ENCODE measurements around the gene BRINP3.
A peak's percentile ranks its signal among the peaks of the same experiment; 100 is the strongest.

The BRINP3 gene

DNA sequence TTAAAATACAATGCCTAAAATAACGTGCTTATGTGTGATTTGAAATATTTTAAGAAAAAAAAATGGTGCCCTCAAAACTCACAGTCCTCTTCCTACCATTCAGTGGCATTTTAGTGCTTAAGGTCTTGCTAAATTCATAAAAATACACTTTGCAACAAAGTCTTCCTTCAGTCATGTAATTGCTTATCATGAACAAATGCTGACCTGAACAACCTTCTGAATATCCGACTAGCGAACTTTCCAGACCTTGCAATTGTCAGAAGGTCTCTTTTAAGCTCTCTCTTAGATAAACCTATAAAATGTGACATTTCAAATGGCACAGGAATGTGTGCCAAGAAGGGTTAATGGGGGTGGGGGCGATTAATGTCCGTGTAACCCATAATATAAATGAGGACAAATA is 858 bp downstream of the BRINP3 start:
- Histone ChIP-seq H3K9me3 (replicated peaks; ENCODE audit: low read length) (no peaks in the 10 kb centered on the region), H3K36me3 (ENCODE audit: insufficient read depth, low read length) (no peaks in the 10 kb centered on the region), H3K27me3 (ENCODE audit: control insufficient read depth, insufficient read depth, low read length) (peaks cover 57% of the 10 kb centered on the region), H3K9ac (ENCODE audit: low read depth, low read length) (no peak overlapping the region), H3K4me1 (ENCODE audit: control insufficient read depth, insufficient read depth, low read length) (peaks cover 10% of the 10 kb centered on the region), H3K4me2 (ENCODE audit: low read length) (no peak overlapping the region), H3K4me3 (ENCODE audit: low read length) (no peak overlapping the region)

DNA sequence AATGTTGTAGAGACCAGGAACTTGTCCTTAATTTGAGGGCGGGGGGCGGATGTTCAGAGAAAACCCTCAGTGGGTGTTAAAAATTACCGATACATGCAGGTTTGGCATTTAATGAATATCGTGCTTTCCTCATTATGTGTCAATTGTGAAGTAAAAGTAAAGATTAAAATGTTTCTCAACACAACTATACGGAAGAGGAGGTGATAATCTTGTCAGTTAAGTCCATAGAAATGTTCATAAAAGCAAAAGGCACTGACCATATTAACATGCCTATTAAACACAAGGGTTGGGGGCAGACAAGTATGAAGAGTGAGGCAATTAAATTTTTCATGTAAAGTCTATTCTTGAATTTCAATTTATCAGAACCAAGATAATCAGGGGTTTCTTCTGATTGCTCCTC is 1.3 kb downstream of the BRINP3 start:
- H3K9me3 ChIP-seq (replicated peaks; ENCODE audit: low read length) = no peaks in the 10 kb centered on the region
- H3K4me1 ChIP-seq (ENCODE audit: control insufficient read depth, insufficient read depth, low read length) = peaks cover 10% of the 10 kb centered on the region
- no peak overlapping the region for H3K9ac ChIP-seq (ENCODE audit: low read depth, low read length)
- no peak overlapping the region for H3K4me3 ChIP-seq (ENCODE audit: low read length)
- no peaks in the 10 kb centered on the region for H3K36me3 ChIP-seq (ENCODE audit: insufficient read depth, low read length)
- H3K27me3 ChIP-seq (ENCODE audit: control insufficient read depth, insufficient read depth, low read length) = peaks cover 57% of the 10 kb centered on the region
- no peak overlapping the region for H3K4me2 ChIP-seq (ENCODE audit: low read length)

- Histone ChIP-seq H3K4me2 (ENCODE audit: low read length) (peak overlapping the region; percentile 23), H3K36me3 (ENCODE audit: insufficient read depth, low read length) (no peaks in the 10 kb centered on the region), H3K4me3 (ENCODE audit: low read length) (peak overlapping the region; percentile 3), H3K9me3 (replicated peaks; ENCODE audit: low read length) (no peaks in the 10 kb centered on the region), H3K27me3 (ENCODE audit: control insufficient read depth, insufficient read depth, low read length) (peaks cover 57% of the 10 kb centered on the region), H3K4me1 (ENCODE audit: control insufficient read depth, insufficient read depth, low read length) (peaks cover 10% of the 10 kb centered on the region), H3K9ac (ENCODE audit: low read depth, low read length) (no peak overlapping the region)
These were observed 2.1 kb downstream of the BRINP3 start for GRCh38 chr1:190475421-190476141.

- Histone ChIP-seq H3K27me3 (ENCODE audit: control insufficient read depth, insufficient read depth, low read length) (peaks cover 57% of the 10 kb centered on the region), H3K4me1 (ENCODE audit: control insufficient read depth, insufficient read depth, low read length) (peaks cover 10% of the 10 kb centered on the region), H3K9ac (ENCODE audit: low read depth, low read length) (no peak overlapping the region), H3K9me3 (replicated peaks; ENCODE audit: low read length) (no peaks in the 10 kb centered on the region), H3K36me3 (ENCODE audit: insufficient read depth, low read length) (no peaks in the 10 kb centered on the region), H3K4me2 (ENCODE audit: low read length) (peak overlapping the region; percentile 23), H3K4me3 (ENCODE audit: low read length) (peak overlapping the region; percentile 24)
These were observed 2.9 kb downstream of the BRINP3 start for GRCh38 chr1:190474650-190475211.

- Histone ChIP-seq H3K4me1 (ENCODE audit: control insufficient read depth, insufficient read depth, low read length) (peaks cover 10% of the 10 kb centered on the region), H3K9me3 (replicated peaks; ENCODE audit: low read length) (no peaks in the 10 kb centered on the region), H3K4me3 (ENCODE audit: low read length) (no peak overlapping the region), H3K4me2 (ENCODE audit: low read length) (no peak overlapping the region), H3K27me3 (ENCODE audit: control insufficient read depth, insufficient read depth, low read length) (peaks cover 51% of the 10 kb centered on the region), H3K36me3 (ENCODE audit: insufficient read depth, low read length) (no peaks in the 10 kb centered on the region), H3K9ac (ENCODE audit: low read depth, low read length) (no peak overlapping the region)
These were observed 3.7 kb downstream of the BRINP3 start for GRCh38 chr1:190474010-190474409.

- no peaks in the 10 kb centered on the region for H3K36me3 ChIP-seq (ENCODE audit: insufficient read depth, low read length)
- H3K4me3 ChIP-seq (ENCODE audit: low read length) = no peak overlapping the region
- H3K9ac ChIP-seq (ENCODE audit: low read depth, low read length) = no peak overlapping the region
- H3K27me3 ChIP-seq (ENCODE audit: control insufficient read depth, insufficient read depth, low read length) = peaks cover 36% of the 10 kb centered on the region
- no peaks in the 10 kb centered on the region for H3K4me1 ChIP-seq (ENCODE audit: control insufficient read depth, insufficient read depth, low read length)
- no peaks in the 10 kb centered on the region for H3K9me3 ChIP-seq (replicated peaks; ENCODE audit: low read length)
- no peak overlapping the region for H3K4me2 ChIP-seq (ENCODE audit: low read length)
These were observed 5.2 kb downstream of the BRINP3 start for GRCh38 chr1:190472494-190472893.

GRCh38 chr1:190472042-190472441 is 5.6 kb downstream of the BRINP3 start:
- no peak overlapping the region for H3K9ac ChIP-seq (ENCODE audit: low read depth, low read length)
- H3K36me3 ChIP-seq (ENCODE audit: insufficient read depth, low read length) = no peaks in the 10 kb centered on the region
- H3K4me1 ChIP-seq (ENCODE audit: control insufficient read depth, insufficient read depth, low read length) = no peaks in the 10 kb centered on the region
- no peaks in the 10 kb centered on the region for H3K9me3 ChIP-seq (replicated peaks; ENCODE audit: low read length)
- H3K4me3 ChIP-seq (ENCODE audit: low read length) = no peak overlapping the region
- H3K27me3 ChIP-seq (ENCODE audit: control insufficient read depth, insufficient read depth, low read length) = peaks cover 33% of the 10 kb centered on the region
- H3K4me2 ChIP-seq (ENCODE audit: low read length) = no peak overlapping the region

DNA sequence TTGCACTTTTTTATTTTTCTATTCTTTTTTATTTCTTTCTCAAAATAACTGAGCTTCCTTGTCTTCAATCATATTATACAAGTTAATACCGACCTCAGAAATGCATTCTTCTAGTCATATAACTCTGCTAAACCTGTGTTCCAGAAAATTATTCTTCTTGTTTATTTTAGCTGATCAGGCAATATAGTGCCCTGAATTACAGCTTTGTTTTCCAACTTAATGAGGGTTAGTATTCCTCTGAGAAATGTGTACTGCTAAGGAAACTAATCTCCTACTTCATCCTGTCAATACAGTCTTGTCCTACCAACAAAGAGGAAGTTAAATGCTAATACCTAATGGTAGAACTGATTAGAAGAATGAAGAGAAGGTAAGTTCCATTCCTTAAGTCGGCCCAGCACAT is 13.0 kb downstream of the BRINP3 start:
- Histone ChIP-seq H3K4me2 (ENCODE audit: low read length) (no peak overlapping the region), H3K4me3 (ENCODE audit: low read length) (no peak overlapping the region), H3K9me3 (replicated peaks; ENCODE audit: low read length) (no peaks in the 10 kb centered on the region), H3K36me3 (ENCODE audit: insufficient read depth, low read length) (no peaks in the 10 kb centered on the region), H3K9ac (ENCODE audit: low read depth, low read length) (no peak overlapping the region), H3K27me3 (ENCODE audit: control insufficient read depth, insufficient read depth, low read length) (no peaks in the 10 kb centered on the region), H3K4me1 (ENCODE audit: control insufficient read depth, insufficient read depth, low read length) (no peaks in the 10 kb centered on the region)

- no peak overlapping the region for H3K4me2 ChIP-seq (ENCODE audit: low read length)
- no peaks in the 10 kb centered on the region for H3K9me3 ChIP-seq (replicated peaks; ENCODE audit: low read length)
- H3K4me3 ChIP-seq (ENCODE audit: low read length) = no peak overlapping the region
- no peaks in the 10 kb centered on the region for H3K27me3 ChIP-seq (ENCODE audit: control insufficient read depth, insufficient read depth, low read length)
- no peak overlapping the region for H3K9ac ChIP-seq (ENCODE audit: low read depth, low read length)
- no peaks in the 10 kb centered on the region for H3K36me3 ChIP-seq (ENCODE audit: insufficient read depth, low read length)
- no peaks in the 10 kb centered on the region for H3K4me1 ChIP-seq (ENCODE audit: control insufficient read depth, insufficient read depth, low read length)
These were observed 21.5 kb downstream of the BRINP3 start for GRCh38 chr1:190456129-190456528.

DNA sequence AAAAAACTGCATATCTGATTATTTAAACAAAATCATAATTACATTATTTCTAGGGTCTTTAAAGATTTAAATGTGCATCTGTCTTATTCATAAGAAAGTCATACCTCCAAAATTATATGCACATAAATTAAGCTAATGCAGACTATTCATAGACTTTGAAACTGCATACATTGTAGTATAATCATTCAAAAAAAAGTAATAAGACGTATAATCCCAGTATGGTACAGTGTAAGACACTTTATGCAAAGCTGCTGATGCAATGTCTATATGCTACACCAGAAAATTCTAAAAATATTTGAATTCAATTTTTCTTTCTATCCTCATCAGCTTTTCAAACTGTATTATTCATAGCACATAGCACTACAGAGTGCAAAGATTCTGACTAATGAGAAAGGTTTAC is 22.0 kb downstream of the BRINP3 start:
- Histone ChIP-seq H3K4me2 (ENCODE audit: low read length) (no peak overlapping the region), H3K4me3 (ENCODE audit: low read length) (no peak overlapping the region), H3K4me1 (ENCODE audit: control insufficient read depth, insufficient read depth, low read length) (no peaks in the 10 kb centered on the region), H3K27me3 (ENCODE audit: control insufficient read depth, insufficient read depth, low read length) (no peaks in the 10 kb centered on the region), H3K9me3 (replicated peaks; ENCODE audit: low read length) (no peaks in the 10 kb centered on the region), H3K9ac (ENCODE audit: low read depth, low read length) (no peak overlapping the region), H3K36me3 (ENCODE audit: insufficient read depth, low read length) (no peaks in the 10 kb centered on the region)

- Histone ChIP-seq H3K4me2 (ENCODE audit: low read length) (no peak overlapping the region), H3K4me1 (ENCODE audit: control insufficient read depth, insufficient read depth, low read length) (no peaks in the 10 kb centered on the region), H3K9me3 (replicated peaks; ENCODE audit: low read length) (no peaks in the 10 kb centered on the region), H3K4me3 (ENCODE audit: low read length) (no peak overlapping the region), H3K9ac (ENCODE audit: low read depth, low read length) (no peak overlapping the region), H3K36me3 (ENCODE audit: insufficient read depth, low read length) (no peaks in the 10 kb centered on the region), H3K27me3 (ENCODE audit: control insufficient read depth, insufficient read depth, low read length) (no peaks in the 10 kb centered on the region)
These were observed 24.1 kb downstream of the BRINP3 start for GRCh38 chr1:190453550-190453949.

GRCh38 chr1:190452272-190452848 is 25.3 kb downstream of the BRINP3 start:
- no peak overlapping the region for H3K9ac ChIP-seq (ENCODE audit: low read depth, low read length)
- H3K4me1 ChIP-seq (ENCODE audit: control insufficient read depth, insufficient read depth, low read length) = no peaks in the 10 kb centered on the region
- no peaks in the 10 kb centered on the region for H3K36me3 ChIP-seq (ENCODE audit: insufficient read depth, low read length)
- H3K27me3 ChIP-seq (ENCODE audit: control insufficient read depth, insufficient read depth, low read length) = no peaks in the 10 kb centered on the region
- no peaks in the 10 kb centered on the region for H3K9me3 ChIP-seq (replicated peaks; ENCODE audit: low read length)
- H3K4me2 ChIP-seq (ENCODE audit: low read length) = no peak overlapping the region
- H3K4me3 ChIP-seq (ENCODE audit: low read length) = no peak overlapping the region

All from skeletal muscle satellite cell (primary cell).